SK-MEL-5 (cell line): ENCODE results near the gene RBM18. TPM values are rescaled to one million over a fixed set of nuclear protein-coding genes. Genes with fewer than 3 reads are reported as not detected.

ENCODE experiments used
- DNase-seq: peaks from one replicate; pipeline ENCODE4 v3.0.0-alpha.2; 2016; ENCODE audit warnings: low read depth, low spot score
- in situ Hi-C: cut with HindIII; loops from 2 replicates; pipeline ENCODE4 v1.10.0; 2016; ENCODE audit warnings: low sequenced_read_pairs, high pct_unique_total_duplicates, low pct_unique_long_range_greater_than_20kb
- total RNA-seq: library from RNA; depleted of rRNA; stranded (reverse); fragments of >200 nt; shearing (Covaris generic); gene quantifications from 2 replicates; pipeline ENCODE4 v1.2.3, GENCODE V29; 2014

Gene RBM18
- total RNA-seq, 1 experiment from 2014 or later: 18.0 TPM

DNA sequence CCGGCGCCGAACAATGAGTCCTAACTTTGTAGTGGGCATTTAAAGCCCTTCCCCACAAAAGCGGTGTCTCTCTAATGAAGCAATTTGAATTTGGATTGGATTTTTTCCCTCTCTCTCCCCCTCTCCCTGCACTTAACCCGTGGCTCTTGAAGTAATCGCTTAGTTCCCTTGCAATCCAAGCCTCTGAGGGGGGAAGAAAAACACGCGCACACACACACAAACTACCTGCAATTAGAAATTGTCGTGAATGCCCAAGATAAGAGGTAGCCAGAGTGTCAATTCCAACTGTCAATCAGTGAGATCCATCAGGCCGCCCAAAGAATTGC lies 37.1 kb downstream of the RBM18 start:
- in situ Hi-C loops: no loop called here
- DNase-seq: no peak

- in situ Hi-C loops: no loop called here
- no peak for DNase-seq
Observed at GRCh38 chr9:122226758-122227574, 37.7 kb downstream of the RBM18 start.

- no peak for DNase-seq
- in situ Hi-C loops: no loop called here
Observed at GRCh38 chr9:122226142-122226757, 38.4 kb downstream of the RBM18 start.

GRCh38 chr9:122225312-122226141 lies 39.1 kb downstream of the RBM18 start:
- DNase-seq: no peak
- in situ Hi-C loops: no loop called here

DNA sequence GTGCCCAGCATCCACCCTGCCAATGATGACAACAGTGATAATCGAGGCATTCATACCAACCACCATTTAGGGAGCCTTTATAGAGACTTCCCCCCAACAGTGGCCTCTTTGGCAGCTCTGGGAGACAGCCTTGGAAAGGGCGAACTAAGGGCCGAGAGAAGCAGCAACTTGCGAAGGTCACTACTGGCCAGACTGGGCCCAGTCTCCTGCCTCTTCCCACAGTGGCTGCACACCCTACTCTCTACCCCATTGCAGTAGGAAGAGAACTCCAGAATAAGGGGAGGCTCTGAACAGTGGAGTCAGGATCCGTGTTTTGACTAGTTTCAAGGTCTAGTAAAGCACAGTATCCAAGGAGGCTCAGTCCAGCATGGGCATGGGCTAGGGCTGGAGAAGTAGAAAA lies 41.2 kb downstream of the RBM18 start:
- in situ Hi-C loops: no loop called here
- no peak for DNase-seq

DNA sequence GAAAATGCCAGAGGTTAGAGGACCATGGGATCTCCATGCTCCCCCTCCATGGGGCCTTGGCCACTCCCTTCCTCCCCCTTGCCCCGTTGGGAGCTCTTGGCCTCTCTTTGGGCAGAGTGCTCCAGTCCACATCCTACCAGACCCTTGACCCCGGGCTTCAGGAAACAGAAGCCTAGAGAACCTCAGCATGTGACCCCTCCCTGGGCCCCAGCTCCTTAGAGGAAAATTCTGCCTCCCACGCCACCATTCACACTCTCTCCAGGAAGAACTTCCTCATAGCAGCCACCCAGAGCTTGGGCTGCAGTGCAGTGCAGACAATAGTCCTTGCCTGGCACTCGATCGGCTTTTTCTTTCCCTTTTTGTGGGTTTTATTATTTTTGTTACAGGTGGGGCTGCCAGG lies 41.8 kb downstream of the RBM18 start:
- DNase-seq: no peak
- in situ Hi-C loops: no loop called here

GRCh38 chr9:122221183-122221811 lies 43.3 kb downstream of the RBM18 start:
- in situ Hi-C loops: no loop called here
- DNase-seq: no peak

GRCh38 chr9:122220673-122221182 lies 43.9 kb downstream of the RBM18 start:
- in situ Hi-C loops: no loop called here
- no peak for DNase-seq

DNA sequence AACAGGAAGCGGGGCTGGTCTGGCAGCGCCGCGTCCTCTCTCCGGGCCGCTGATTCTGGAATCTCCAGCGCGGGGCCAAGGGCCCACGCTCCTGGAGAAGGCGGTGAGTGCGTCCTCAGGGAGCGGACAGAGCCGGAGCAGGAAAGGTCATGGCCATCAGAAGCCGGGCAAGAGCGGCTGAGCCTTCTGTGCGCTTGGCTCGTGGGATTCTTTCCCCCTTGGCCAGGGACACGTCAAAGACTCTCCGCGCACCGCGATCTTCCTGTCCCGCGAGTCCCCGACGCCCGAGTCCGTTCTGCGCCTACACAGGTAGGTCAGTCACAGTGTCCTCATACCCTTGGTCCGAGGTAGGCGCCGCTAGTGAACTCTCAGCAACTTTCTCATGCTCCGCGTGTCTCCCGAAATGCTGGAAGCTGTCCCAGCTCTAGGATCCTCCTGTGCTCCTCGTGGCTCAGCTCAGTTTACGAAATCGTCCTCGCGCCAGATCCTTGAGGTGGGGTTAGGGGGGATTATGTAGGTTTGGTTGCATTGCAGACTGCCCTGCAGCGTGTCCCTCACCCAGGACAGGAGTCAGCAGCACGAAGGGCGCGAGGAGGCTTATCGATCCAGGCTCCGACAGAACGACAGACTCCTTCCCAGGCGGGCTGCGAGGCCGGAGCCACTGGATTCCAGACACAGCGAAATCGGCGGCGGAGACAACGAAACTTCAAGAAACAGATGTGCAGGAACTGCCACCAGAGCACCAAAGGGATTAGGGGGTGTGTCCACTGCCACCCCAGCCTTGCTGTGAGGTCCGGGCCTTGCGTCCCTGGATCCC lies 44.6 kb downstream of the RBM18 start:
- DNase-seq: no peak
- in situ Hi-C loops: no loop called here

GRCh38 chr9:122218935-122219855 lies 45.4 kb downstream of the RBM18 start:
- no peak for DNase-seq
- in situ Hi-C loops: no loop called here

- no peak for DNase-seq
- in situ Hi-C loops: no loop called here
Observed at GRCh38 chr9:122218071-122218934, 46.3 kb downstream of the RBM18 start.

- in situ Hi-C loops: no loop called here
Observed at GRCh38 chr9:122217640-122218039, 47.0 kb downstream of the RBM18 start.

GRCh38 chr9:122216798-122217418 lies 47.7 kb downstream of the RBM18 start:
- in situ Hi-C loops: no loop called here
- no peak for DNase-seq

More at GRCh38 chr9:122217640-122218039, 47.0 kb downstream of the RBM18 start:
- DNase-seq: no peak

DNA sequence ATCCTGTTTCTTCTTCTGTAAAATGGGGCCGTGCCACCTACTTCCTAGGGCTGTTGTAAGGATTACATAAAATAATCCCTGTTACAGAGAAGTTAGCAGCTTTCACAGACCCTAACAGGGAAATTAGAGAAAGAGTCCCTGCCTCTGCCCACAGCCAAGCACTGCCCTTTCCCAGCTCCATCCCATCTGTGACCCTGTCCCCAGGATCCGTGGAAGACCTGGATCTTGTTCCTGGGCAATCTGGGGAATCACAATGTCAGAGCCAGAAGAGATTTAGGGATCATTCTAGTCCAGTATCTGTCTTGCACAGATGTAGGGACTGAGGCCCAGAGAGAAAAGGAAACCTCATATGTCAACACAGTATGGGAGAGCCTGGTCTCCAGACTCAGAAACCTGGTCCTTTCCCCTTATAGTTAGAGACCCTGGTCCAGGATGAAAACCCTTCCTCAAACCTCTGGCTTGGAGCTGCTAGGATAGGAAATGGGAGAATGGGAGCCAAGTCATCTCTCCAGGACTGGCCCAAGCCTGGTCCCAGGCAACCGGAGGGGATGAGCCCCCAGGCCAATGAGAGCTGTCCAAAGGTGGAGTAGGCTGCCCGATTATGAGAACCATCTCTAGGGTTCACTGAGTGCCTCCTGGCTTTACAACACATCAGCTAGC lies 48.4 kb downstream of the RBM18 start:
- in situ Hi-C loops: no loop called here
- DNase-seq: no peak
